HG03103 (cell line): ENCODE measurements around the gene ZNF398.
"Not testable (repeated sequence)": the region's sequence is repeated elsewhere in the genome, so short reads cannot be mapped to it uniquely, and the experiment has no call there.

Experiments used
- ATAC-seq: cut with Tn5 transposase; IDR thresholded peaks from one replicate; pipeline ENCODE4 v1.9.1; 2021; ENCODE audit warnings: low read depth; ENCODE audit not compliant: unreplicated experiment

The ZNF398 gene

DNA sequence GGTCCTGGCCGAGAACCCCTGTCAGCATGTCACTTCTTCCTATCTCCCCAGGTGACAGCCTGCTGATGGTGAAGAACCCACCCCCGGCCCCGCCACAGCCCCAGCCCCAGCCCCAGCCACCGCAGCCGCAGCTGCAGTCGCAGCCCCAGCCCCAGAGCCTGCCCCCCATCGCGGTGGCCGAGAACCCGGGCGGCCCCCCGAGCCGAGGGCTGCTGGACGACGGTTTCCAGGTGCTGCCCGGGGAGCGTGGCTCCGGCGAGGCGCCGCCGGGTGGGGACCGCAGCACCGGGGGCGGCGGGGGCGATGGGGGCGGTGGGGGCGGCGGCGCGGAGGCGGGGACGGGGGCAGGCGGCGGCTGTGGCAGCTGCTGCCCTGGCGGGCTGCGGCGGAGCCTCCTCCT lies 76.5 kb downstream of the ZNF398 start:
- no peak for ATAC-seq

- no peak for ATAC-seq
Measured at GRCh38 chr7:149224352-149224751, 77.1 kb downstream of the ZNF398 start.

GRCh38 chr7:149225106-149225505 lies 77.9 kb downstream of the ZNF398 start:
- ATAC-seq, result no peak

GRCh38 chr7:149225656-149226055 lies 78.4 kb downstream of the ZNF398 start:
- no peak for ATAC-seq

- ATAC-seq, result not testable (repeated sequence)
Measured at GRCh38 chr7:149226366-149226765, 79.1 kb downstream of the ZNF398 start.

DNA sequence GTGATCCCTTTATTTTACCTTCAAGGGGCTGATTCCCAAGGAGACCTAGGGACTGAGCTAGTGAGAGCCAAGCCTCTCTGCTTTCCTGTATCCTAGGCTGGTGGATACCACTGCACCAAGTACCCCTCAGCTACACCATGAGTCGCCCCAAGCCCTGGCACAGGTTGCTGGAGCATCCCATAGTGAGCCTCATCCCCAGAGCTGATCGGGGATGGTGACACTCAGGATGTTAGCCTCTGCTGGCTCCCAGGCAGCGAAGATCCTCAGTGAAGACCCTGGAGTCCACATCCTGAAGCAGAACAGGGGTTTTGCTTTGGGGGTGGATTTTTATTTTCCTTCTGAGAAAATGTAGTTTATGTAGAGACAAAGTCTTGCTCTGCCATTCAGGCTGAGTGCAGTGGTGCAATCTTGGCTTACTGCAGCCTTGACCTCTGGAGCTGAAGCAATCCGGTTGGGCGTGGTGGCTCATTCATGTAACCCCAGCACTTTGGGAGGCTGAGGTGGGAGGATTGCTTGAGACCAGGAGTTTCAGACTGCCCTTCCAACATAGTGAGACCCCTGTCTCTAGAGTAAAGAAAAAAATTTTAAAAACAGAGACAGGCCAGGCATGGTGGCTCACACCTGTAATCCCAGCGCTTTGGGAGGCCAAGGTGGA lies 79.7 kb downstream of the ZNF398 start:
- no peak for ATAC-seq

- no peak for ATAC-seq
Measured at GRCh38 chr7:149228831-149229471, 81.7 kb downstream of the ZNF398 start.

DNA sequence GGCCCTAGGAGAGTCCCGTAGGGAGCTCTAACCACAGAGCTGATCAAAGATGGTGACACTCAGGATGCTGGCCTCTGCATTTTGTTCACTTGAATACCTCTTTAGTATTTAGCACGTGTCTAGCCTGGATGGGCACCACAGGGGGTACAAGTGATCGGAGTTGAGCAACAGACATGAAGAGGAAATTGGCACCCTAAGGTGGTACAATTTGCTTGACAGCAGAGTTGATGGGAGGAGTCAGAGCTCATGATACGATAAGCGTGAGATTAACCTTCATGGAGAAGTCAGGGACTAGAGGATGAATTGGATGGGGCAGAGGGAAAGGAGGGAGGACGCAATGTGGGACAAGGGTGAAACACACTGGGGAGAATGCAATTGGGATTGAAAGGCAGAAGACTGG lies 82.3 kb downstream of the ZNF398 start:
- no peak for ATAC-seq

DNA sequence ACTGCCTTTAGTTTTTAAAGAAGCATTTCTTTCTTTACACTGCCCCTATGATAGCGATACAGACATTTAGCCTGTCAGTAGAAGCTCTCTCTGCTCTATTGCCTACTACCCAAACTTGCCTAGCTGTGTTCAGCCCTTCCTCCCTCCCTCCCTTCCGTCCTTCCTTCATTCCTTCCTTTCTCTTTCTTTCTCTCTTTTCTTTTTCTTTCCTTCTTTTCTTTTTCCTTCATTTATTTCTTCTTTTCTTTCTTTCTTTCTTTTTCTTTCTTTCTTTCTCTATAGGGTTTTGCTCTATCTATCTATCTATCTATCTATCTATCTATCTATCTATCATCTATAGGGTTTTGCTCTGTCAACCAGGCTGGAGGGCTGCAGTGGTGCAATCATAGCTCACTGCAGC lies 85.1 kb downstream of the ZNF398 start:
- no peak for ATAC-seq
